ENCODE measurements around the gene DCX.

The DCX gene

DNA sequence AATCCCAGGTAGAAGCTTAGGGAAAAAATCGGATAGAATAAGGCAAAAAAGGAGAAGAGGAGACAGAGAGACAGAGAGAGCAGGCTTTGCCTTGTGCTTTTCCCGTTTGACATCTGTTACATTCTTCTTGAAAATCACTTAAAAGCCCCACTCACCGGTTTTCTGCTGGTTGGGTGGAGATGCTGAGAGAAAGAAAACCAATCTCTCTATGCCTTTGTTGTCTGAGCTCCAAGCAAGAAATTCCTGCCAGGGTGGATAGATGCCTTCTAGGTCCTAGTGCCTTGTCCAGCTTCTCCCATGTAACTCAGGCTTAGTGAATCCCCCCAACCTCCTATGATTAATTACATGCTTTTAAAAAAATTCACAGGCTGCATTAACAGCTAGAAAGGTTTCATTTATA, at the start of gene DCX:
TSS of gene DCX (minus strand) at position 210 of the 400 bp plus-strand sequence. CDS start 1,794 bp downstream, outside the sequence.
- peak; percentile 30 to 75 (median 34) for DNase-seq

DNA sequence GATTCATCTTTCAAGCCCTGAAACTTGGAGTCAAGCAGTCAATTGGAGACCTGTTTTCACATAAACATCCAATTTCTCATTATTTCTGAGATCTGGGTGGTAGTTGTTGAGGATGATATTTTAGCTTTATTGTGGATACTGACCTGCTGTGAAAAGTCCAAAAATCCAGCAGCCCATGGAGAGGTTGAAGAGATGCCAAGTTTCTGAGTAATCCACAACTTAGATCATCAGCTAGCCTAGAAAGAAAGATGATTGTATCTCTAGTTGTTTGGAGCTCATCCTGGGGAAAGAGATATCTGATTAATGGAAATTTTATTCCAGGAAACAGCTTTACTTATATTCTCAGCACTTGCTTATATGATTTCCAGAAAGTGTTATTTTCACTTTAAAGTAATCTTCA, 48.6 kb upstream of the DCX start:
- DNase-seq, result no peak

- DNase-seq, result peak; percentile 59 to 86 (median 66)
Measured at GRCh38 chrX:111447298-111447697, 35.3 kb upstream of the DCX start.

DNA sequence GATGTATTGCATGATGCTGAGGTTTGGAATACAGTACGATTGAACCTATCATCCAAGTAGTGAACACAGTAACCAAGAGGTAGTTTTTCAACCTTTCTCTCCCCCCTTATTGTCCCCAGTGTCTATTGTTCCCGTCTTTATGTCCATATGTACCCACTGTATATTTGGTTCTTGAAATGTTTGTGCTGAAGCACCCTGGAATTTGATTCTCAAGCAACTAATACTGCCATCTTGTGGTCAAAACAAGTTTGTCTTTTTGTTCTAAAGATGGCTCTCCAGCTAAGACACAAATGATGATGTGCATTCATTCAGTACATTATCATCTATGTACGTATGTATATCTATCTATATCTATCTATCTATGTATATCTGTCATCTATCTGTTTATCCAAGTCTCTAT, 33.5 kb upstream of the DCX start:
- peak; percentile 38 to 89 (median 83) for DNase-seq

DNA sequence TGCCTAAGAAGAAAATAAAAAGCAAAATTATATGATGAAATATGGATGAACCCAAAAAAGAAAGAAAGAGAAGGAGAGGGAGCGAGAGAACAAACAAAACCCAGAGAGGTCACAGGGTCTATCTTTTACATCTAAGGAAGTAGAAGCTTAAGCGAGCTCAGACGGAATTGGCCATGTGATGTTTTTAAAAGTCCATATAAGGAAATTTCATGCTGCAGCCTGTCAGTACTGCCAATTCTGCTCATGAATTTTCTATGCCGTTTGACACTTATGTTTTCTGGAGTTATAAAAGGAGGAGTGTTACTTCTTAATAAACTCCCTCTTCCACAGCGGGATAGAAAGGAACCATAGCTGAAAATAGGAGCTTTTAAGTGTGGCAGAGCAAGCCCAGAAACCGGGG, 32.9 kb upstream of the DCX start:
- DNase-seq, result peak in 1 of 3 experiments; percentile 39

- DNase-seq, result no peak
Measured at GRCh38 chrX:111443946-111444345, 32.0 kb upstream of the DCX start.

DNA sequence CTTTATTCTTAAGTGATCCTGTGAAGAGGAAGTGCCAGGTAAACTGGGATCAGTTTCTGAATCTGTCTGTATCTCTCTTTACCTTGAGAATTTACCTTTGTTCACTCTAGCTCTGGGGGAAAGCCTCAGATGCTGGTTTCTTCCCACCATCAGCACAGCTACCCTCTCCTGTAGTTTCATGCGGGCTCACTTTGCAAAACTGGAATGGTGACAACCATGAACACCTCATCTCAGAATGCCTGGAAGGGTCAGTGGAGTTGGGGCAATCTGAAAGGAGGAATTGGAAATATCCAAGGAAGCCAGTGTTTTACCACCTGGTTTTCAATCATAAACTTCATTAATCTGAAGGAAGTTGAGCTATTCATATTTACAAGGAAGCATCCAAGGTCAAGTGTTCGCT, 30.8 kb upstream of the DCX start:
- no peak for DNase-seq

DNA sequence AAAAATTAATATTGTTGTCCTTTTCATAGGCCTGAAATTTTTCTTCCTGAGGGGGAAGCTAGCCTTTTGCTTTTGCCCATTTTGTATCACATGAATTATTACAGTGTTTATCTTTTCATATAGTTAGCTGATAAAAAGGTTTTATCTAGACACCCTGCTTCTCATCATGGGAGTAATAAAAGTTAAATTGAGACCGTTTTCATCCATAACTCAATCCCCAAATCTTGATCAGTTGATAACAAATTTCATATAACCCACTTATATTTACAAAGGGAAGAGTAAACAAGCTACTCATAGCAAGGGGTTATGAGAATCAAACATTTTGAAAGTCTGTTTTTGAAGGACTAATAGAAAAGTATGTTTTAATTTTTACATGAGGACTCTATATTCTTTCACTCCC, 23.5 kb upstream of the DCX start:
- no peak for DNase-seq

DNA sequence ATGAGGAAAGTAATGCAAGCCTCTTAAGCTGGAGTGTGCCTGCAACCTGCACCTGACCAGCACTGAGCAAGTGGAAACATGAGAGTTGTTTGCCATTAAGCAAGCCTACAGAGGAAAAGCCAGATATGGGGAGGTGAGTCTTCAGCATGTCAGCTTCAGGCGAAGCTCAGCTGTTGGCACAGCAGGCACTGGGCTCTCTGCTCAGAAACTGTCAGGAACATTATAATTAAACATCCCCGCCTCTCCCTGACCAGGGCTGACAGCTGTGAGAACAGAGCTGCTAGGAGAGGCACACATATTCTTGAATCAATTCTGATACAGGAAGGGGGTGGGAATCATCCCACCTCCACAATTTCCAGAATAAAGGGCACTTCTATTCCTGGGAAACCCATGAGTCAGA, 19.0 kb upstream of the DCX start:
- peak; percentile 59 to 92 (median 70) for DNase-seq

DNA sequence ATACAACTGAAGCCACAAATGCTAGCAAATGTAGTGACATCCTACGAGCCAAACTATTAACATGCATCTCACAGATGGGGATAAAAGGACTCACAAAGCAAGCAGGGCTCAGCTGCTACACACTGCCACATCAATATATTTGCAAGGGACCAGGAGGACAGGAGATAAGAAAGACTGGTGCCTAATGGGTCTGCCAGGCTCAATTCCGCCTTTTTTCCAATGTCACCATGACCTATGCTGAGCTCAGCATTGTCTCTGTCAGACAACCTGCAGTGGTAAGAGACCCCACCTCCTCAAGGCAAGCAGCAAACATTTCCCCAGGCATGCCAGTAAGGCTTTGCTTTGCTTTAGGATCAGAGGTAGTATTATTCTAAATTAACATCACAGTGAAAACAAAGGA, 435 bp downstream of the DCX start:
- DNase-seq, result peak in 1 of 3 experiments; percentile 84

- peak in 2 of 3 experiments; percentile 50 to 76 for DNase-seq
Measured at GRCh38 chrX:111410590-111411078, 1.4 kb downstream of the DCX start.

DNA sequence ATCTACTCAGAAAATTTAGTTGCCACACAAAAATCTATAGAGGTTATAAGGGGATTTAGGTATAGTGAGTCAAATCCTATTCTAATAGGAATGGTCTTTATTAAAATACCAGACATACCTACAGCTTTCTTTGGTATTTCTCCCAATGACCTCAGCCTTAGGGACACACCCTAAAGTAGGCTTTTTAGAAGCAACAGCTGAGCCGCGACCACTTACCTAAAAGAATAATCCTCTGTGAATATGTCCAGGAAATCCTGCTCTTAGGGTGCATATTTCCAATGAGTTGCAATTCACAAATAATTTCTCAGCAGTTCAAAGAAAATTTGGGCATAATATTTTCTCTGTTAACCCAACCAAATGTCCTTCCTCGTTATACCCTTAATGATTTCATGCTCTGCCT, 2.7 kb downstream of the DCX start:
- no peak for DNase-seq

DNA sequence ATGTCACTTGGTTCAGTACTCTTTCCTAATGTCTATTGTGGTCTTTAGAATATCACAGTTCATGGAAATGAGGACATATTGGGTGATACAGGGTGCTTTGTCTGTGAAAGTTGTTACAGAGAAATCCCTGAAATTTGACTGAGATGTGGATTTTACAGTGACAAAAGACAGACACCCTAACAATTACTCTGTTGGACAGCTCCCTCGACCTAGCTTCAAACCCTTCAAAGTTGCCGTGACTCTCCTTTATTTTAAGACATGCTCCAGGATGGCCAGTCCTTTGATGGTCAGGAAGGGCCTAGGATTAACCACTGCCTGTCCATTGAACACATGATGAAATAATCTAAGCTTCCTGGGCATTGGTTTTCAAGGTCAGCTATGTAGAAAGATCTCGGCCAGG, 4.0 kb downstream of the DCX start:
- no peak for DNase-seq

- peak in 2 of 3 experiments; percentile 35 to 78 for DNase-seq
Measured at GRCh38 chrX:111402344-111402743, 9.6 kb downstream of the DCX start.

DNA sequence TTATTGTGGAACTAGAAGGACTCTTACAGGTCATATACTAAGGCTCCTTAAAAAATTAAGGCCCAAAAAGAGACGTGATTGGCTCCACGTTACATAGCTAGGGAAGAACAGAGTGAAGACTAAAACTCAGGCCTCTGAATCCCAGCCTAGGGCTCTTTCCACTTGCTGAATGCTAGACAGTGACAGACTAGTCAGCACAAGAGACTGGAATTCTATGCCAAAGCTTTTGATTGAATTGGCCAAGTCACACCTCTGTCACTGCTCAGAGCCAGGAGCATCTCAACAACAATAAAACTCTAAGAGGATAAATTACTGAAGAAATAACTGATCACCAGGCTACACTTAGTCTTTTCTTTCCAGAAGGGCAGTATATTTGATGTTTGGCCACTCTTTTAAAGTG, 16.8 kb downstream of the DCX start:
- no peak for DNase-seq

- DNase-seq, result no peak
Measured at GRCh38 chrX:111394569-111394968, 17.4 kb downstream of the DCX start.

GRCh38 chrX:111387470-111388070, 24.4 kb downstream of the DCX start:
- DNase-seq, result peak in 2 of 3 experiments; percentile 58 to 87

- no peak for DNase-seq
Measured at GRCh38 chrX:111386615-111387233, 25.3 kb downstream of the DCX start.

DNA sequence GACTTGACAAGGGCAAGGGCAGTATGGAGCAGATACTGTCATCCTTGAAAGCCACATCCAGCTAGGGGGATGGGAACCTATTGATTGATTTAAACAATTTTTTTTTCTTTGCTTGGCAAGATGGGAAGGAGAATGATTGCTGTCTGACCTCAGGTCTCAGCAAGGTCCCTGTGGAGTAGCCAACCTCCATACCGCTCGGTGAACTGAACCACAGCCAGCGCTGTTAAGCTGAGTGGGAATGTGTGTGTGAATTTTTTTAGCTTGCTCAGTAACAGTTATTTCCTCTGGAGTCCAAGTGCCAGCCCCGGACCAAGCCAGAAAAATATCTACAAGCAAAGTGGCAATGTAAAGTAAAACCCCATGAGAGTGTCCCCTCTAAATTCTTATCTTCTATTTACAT, 25.9 kb downstream of the DCX start:
- no peak for DNase-seq

DNA sequence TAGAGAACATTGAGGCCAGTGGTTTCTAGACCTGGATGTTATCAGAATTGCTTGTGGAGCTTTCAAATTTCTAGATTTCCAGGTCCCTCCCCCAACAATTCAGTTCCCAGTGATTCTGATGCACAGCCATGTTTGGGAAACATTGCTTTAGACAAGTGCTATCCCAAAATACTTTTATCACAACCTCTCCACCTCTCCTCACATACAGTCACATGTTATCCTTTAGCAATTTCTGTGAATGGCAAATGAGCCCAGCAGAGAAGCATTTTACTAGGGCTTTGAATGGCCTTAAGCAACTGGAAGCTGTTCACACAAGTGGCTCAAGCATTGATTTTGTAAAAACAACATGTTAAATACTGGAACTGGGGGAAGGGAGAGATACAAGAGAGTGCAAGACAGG, 29.7 kb downstream of the DCX start:
- no peak for DNase-seq

- peak; percentile 70 to 92 (median 79) for DNase-seq
Measured at GRCh38 chrX:111376897-111377578, 35.0 kb downstream of the DCX start.

GRCh38 chrX:111376486-111376885, 35.5 kb downstream of the DCX start:
- peak in 1 of 3 experiments; percentile 63 for DNase-seq

- no peak for DNase-seq
Measured at GRCh38 chrX:111375747-111376146, 36.2 kb downstream of the DCX start.

DNA sequence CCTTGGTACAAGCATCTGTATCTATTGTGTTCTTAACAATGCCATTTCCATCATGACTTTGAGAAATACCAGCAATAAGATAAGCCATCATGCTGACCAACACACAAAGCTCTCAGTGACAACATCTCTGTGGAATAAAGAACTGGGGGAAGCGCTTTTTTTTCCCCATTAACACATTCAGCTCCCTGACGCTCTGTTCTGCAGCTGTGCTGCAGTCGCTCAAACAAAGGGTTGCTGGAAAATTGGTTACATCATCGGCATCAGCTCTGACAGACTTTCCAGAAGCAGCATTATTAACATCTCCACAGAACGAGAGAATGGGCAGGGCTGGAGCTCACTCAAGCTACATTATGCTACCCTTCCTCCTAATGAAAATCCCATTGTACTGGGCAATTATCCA, 39.9 kb downstream of the DCX start:
- peak in 2 of 3 experiments; percentile 53 to 74 for DNase-seq

All from NCI-H1417 (cell line).